GM13977 (cell line): ENCODE data around the gene METAP1D.
"Not testable (repeated sequence)": the region's sequence is repeated elsewhere in the genome, so short reads cannot be mapped to it uniquely, and the experiment has no call there.

Source experiments
- DNase-seq: peaks from one replicate; pipeline ENCODE4 v3.0.0; 2012; ENCODE audit warnings: low spot score
- in situ Hi-C: fragments of 300-500 bp; cut with MboI; formaldehyde crosslinking; loops from one replicate; pipeline ENCODE4 v1.12.0; 2022; ENCODE audit warnings: low sequenced_read_pairs, low pct_unique_long_range_greater_than_20kb, mixed read lengths, inconsistent platforms; ENCODE audit not compliant: unreplicated experiment
- TF ChIP-seq, protein P1 (sequence below): IDR thresholded peaks from 2 replicates; pipeline ENCODE4 v1.5.1; 2012; ENCODE audit warnings: mild to moderate bottlenecking, control low read depth; ENCODE audit not compliant: insufficient read depth; ENCODE audit errors: extremely low read depth, missing control alignments

The METAP1D gene

DNA sequence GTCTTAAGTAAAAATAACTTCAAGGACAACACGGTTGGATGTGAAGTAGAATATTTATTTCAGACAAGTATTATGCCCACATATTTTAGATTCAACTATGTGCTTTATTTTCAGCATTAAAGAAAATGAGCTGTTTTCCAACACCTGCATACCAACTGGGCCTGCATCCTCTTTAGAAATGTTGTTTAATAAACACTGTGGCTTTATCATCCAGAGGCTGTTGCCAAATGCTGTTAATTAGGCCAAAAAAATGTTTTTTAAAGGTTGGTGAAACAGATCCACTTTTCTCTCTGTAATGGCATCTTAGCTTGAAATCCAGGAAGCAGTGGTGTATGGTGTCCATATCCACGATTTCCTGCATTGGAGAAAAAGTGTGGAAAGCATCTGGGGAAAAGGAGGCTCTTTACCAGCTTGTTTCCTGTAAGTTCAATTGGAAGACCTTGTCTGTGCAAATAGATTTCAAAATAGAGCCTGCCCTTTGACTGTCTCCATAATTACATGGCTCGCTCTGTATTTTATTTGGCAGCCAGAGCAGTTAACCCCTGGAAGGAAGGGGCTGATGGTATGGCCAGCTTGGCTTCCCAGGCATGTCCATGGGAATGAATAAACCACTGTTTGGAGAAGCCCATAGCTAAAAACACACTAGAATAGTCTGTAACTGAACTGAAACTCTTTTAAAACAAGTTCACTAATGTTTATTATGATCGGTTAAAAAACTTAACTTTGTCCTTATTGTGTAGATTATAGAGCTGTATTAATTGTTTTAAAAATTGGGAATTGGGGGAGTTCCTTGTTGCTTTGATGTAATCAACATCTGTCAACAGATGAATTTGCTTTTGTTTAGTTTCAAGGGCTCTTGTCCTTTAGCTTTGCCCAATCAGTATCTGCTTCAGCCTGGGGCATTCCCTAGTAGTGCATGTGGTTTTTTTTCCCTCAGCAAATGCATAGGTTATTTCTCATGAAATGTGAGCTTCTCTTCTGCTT lies 52.5 kb downstream of the METAP1D start:
- TF ChIP-seq, protein P1, sequence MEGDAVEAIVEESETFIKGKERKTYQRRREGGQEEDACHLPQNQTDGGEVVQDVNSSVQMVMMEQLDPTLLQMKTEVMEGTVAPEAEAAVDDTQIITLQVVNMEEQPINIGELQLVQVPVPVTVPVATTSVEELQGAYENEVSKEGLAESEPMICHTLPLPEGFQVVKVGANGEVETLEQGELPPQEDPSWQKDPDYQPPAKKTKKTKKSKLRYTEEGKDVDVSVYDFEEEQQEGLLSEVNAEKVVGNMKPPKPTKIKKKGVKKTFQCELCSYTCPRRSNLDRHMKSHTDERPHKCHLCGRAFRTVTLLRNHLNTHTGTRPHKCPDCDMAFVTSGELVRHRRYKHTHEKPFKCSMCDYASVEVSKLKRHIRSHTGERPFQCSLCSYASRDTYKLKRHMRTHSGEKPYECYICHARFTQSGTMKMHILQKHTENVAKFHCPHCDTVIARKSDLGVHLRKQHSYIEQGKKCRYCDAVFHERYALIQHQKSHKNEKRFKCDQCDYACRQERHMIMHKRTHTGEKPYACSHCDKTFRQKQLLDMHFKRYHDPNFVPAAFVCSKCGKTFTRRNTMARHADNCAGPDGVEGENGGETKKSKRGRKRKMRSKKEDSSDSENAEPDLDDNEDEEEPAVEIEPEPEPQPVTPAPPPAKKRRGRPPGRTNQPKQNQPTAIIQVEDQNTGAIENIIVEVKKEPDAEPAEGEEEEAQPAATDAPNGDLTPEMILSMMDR: no peak
- peak; percentile 33 for DNase-seq
- in situ Hi-C loops: no loop called here

DNA sequence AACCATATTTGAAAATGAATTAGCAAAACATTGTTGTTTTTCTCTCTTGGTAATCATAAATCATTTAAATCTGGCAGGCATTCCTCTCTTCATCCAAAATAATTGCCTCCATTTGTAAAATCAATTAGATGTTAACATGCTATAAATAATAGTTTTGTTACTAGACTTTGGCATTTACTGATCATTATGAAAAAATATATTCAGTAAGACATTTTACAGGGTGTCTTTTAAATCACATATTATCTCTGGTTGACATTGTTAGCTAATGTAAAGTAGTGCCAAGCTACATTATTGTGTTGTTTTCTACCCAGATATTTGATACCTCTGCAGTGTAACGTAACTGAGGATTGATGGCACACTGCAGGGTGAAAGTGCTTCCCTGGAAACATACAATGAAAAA lies 53.7 kb downstream of the METAP1D start:
- TF ChIP-seq, protein P1: no peak
- no peak for DNase-seq
- in situ Hi-C loops: no loop called here

DNA sequence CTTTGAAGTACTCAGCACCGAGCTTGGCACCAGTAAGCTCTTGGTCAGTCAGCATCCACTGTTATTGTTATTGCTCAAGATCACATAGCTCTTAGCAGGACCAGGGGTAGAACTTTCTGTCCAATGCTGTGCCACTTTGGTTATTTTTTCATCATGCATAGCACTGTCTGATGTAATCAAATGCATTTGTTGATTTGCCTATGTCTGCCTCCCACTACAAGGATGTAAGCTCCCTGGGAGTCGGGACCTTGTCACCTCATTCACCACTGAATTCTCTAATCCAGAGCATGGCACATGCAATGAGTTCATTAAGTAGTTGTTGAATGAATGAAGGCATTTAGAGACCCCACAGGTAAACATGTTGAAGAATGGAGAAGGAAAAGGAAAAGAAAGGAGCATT lies 56.5 kb downstream of the METAP1D start:
- in situ Hi-C loops: no loop called here

DNA sequence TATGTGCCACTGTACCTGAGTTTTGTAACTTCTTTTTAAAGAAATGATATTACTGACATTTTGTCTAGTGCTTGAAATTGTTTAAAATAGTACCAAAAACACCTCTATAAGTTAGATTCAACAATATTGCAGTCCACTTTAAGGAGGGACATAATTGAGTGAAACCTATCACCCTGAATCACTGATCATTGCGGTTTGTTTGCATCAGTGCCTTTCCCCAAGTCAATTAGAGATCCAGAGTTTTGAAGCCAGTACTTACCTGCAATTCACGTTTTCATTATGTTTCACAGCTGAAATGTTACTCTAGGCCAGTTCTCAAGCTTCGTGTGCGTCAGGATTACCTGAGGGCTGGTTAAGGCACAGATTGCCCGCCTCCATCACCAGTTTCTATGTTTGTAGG lies 58.9 kb downstream of the METAP1D start:
- TF ChIP-seq, protein P1: no peak
- in situ Hi-C loops: no loop called here
- DNase-seq: no peak

More for the DNA sequence above, 56.5 kb downstream of the METAP1D start:
- DNase-seq: no peak
- TF ChIP-seq, protein P1: no peak

DNA sequence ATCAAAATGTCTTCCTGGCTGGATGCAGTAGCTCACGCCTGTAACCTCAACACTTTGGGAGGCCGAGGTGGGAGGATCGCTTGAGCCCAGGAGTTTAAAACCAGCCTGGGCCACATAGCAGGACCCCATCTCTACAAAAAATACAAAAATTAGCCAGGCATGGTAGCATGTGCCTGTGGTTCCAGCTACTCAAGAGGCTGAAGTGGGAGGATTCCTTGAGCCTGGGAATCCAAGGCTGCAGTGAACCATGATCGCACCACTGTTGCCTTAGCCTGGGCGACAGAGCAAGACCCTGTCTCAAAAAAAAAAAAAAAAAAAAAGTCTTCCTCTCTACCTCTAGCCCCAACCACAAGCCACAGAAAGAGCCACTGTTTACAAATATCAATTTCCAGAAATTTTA lies 60.4 kb downstream of the METAP1D start:
- in situ Hi-C loops, DNase-seq: not testable (repeated sequence)

DNA sequence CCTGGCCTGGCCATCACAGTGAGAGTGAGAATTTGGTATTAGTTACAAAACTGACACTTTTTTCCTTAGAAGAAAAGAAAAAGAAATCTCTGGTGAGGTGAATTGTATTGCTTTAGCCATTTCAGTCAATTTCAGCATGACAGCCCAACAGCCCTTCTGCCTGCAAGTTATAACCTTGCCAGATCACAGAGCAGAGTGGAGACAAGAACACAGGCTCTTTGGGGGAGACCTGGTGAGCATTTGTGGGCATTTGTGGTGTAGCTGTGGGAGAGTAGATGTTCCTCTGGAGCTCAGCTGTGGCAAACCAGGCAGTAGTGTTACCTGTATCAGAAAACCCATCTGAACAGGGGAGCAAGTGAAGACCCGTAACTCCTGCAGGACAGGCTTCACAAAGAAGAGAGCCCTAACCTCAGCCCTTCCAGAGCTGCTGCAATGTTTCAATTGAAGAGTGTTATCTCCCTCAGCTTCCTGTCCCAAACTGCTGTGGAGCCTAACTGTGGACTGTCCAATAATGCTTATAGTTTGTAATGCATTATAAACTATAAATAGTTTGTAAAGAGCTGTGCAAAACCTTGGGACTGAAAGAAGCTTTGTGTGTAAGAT lies 62.8 kb downstream of the METAP1D start:
- TF ChIP-seq, protein P1: no peak
- no peak for DNase-seq
- in situ Hi-C loops: no loop called here

DNA sequence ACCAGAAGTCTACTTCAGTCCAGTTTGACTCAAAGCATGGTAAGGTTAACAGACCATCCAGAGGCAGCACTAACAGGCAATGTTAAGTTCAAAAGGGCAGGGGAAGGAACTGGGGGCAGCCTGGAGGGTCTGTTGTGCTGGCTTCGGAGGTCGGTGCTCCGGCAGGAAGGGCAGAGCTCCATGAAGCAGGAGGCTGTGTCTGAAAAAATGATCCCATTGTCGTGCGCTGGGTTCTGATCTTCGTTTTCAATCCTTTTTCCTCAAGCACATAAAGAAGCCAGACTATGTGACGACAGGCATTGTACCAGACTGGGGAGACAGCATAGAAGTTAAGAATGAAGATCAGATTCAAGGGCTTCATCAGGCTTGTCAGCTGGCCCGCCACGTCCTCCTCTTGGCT lies 63.7 kb downstream of the METAP1D start:
- TF ChIP-seq, protein P1: no peak
- no peak for DNase-seq
- in situ Hi-C loops: no loop called here
